HepG2 (cell line): Measurements from ENCODE around the gene SCN9A. TPM values are rescaled to one million over a fixed set of nuclear protein-coding genes. Genes with fewer than 3 reads are reported as not detected.

Source experiments
- CREM ChIP-seq, 2 experiments: sonication (generic) in 1 of 2; formaldehyde crosslinking in 1 of 2; IDR thresholded peaks; 2 replicates each; pipeline versions ENCODE4 v1.4.0 to v1.6.1; 2016 to 2020; ENCODE audit warnings: antibody characterized with exemption in 1 of 2, mild to moderate bottlenecking in 1 of 2, missing genetic modification reagents in 1 of 2
- E2F1 ChIP-seq: sonication (generic); formaldehyde crosslinking; IDR thresholded peaks from 2 replicates; pipeline ENCODE4 v1.5.0; 2020; ENCODE audit warnings: missing genetic modification reagents
- ELF4 ChIP-seq: sonication (generic); formaldehyde crosslinking; IDR thresholded peaks from 2 replicates; pipeline ENCODE4 v1.5.0; 2020; ENCODE audit warnings: missing genetic modification reagents, mild to moderate bottlenecking, moderate library complexity, borderline replicate concordance
- ERF ChIP-seq: IDR thresholded peaks from 2 replicates; pipeline ENCODE4 v1.6.1; 2018; ENCODE audit warnings: missing biosample characterization, missing genetic modification reagents
- FOXK1 ChIP-seq: sonication (generic); formaldehyde crosslinking; IDR thresholded peaks from 2 replicates; pipeline ENCODE4 v1.4.0; 2020; ENCODE audit warnings: low read depth, missing genetic modification reagents, borderline replicate concordance
- HCFC1 ChIP-seq: fragments of 150-350 bp; IDR thresholded peaks from 2 replicates; pipeline ENCODE4 v1.6.1; 2014; ENCODE audit warnings: low read depth, low read length
- NBN ChIP-seq: fragments of 450-650 bp; conservative IDR thresholded peaks from 2 replicates; pipeline ENCODE4 v1.6.1; 2017
- SAP130 ChIP-seq: IDR thresholded peaks from 2 replicates; pipeline ENCODE4 v1.6.1; 2016; ENCODE audit warnings: low read depth
- SNAPC5 ChIP-seq: sonication (generic); formaldehyde crosslinking; IDR thresholded peaks from 2 replicates; pipeline ENCODE4 v1.8.1; 2023; ENCODE audit warnings: mild to moderate bottlenecking, missing genetic modification reagents, borderline replicate concordance
- SPEN ChIP-seq: sonication (generic); formaldehyde crosslinking; IDR thresholded peaks from 2 replicates; pipeline ENCODE4 v1.5.1; 2020; ENCODE audit warnings: low read depth, mild to moderate bottlenecking, missing genetic modification reagents
- TRIM22 ChIP-seq: fragments of 450-650 bp; IDR thresholded peaks from 2 replicates; pipeline ENCODE4 v1.6.1; 2017
- ZNF274 ChIP-seq: sonication (generic); formaldehyde crosslinking; IDR thresholded peaks from 2 replicates; pipeline ENCODE4 v1.5.1; 2020; ENCODE audit warnings: mild to moderate bottlenecking, missing genetic modification reagents
- ZNF792 ChIP-seq: IDR thresholded peaks from 2 replicates; pipeline ENCODE4 v1.6.1; 2016
- polyA plus RNA-seq, 8 experiments: library from polyadenylated mRNA; depleted of rRNA in 3 of 8; stranded (reverse) in 7 of 8; unstranded in 1 of 8; fragments of >200 nt; fragmentation: Illumina TruSeq in 4 of 8; extraction: Trizol in 4 of 8; gene quantifications; 2 replicates each; pipeline versions ENCODE4 v1.2.1 to v1.2.3, GENCODE V29; 2011 to 2016; ENCODE audit warnings: low read depth in 4 of 8, missing spikeins in 1 of 8, mixed read lengths in 1 of 8; ENCODE audit not compliant: insufficient read depth in 1 of 8
- total RNA-seq, 5 experiments: library from RNA; depleted of rRNA; stranded (reverse); fragments of >200 nt; fragmentation: Illumina TruSeq; extraction: Trizol; gene quantifications; 2 replicates each; pipeline ENCODE4 v1.2.3, GENCODE V29; 2016; ENCODE audit warnings: low read depth in 1 of 5
- TF ChIP-seq, protein P1 (sequence below): sonication (generic); formaldehyde crosslinking; IDR thresholded peaks from 2 replicates; pipeline ENCODE4 v1.5.1; 2020; ENCODE audit warnings: mild to moderate bottlenecking, missing genetic modification reagents, moderate library complexity
- TF ChIP-seq, protein P2 (sequence below): sonication (generic); formaldehyde crosslinking; IDR thresholded peaks from 2 replicates; pipeline ENCODE4 v1.5.1; 2020; ENCODE audit warnings: missing genetic modification reagents, mild to moderate bottlenecking, borderline replicate concordance
- TF ChIP-seq, protein P3 (sequence below): sonication (generic); formaldehyde crosslinking; IDR thresholded peaks from 2 replicates; pipeline ENCODE4 v1.5.0; 2020; ENCODE audit warnings: missing genetic modification reagents, mild to moderate bottlenecking, borderline replicate concordance
- TF ChIP-seq, protein P4 (sequence below): sonication (generic); formaldehyde crosslinking; IDR thresholded peaks from 2 replicates; pipeline ENCODE4 v1.5.1; 2020; ENCODE audit warnings: missing genetic modification reagents, mild to moderate bottlenecking, borderline replicate concordance

SCN9A gene
- total and polyA plus RNA-seq, 2 of the 13 experiments (the other 11 are each of a cell fraction or from before 2014, with no cell fraction given), result 15.3 to 24.3 TPM

DNA sequence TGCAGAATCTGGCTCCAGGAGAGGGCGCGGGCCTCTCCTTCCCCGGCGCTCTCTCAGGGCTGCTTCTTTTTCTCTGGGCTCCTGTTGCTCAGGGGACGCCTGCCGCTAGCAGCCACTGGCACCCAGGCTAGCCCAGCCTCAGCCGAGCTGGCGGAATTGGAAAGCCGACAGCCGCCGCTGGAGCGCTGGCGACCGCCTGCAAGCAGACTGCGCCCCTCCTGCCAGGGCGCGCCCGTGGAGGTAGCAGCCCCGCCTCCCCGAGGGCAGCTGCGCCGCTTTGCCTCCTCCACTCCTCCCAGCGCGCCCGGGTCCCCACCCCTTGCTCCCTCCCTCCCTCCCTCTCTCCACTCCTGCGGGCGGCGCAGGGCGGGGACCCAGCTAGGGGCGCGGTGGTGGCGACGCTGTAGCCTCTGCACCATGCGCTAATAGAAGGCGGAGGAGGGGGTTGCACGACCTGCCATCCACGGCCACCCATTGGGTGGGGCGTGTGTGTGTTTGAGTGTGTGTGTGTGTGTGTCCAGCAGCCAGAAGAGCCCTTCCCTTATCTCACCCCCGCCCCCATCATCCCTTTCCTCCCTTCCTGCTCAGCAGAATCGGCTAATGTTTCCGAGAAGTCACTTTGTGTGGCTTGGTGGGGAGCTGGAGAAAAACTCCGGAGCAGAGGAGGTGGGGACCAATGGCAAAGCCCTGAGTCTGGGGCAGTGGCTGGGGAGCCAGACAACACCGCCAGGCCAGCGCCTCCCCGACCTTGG is at the start of gene SCN9A (continued):
- TF ChIP-seq, protein P1, sequence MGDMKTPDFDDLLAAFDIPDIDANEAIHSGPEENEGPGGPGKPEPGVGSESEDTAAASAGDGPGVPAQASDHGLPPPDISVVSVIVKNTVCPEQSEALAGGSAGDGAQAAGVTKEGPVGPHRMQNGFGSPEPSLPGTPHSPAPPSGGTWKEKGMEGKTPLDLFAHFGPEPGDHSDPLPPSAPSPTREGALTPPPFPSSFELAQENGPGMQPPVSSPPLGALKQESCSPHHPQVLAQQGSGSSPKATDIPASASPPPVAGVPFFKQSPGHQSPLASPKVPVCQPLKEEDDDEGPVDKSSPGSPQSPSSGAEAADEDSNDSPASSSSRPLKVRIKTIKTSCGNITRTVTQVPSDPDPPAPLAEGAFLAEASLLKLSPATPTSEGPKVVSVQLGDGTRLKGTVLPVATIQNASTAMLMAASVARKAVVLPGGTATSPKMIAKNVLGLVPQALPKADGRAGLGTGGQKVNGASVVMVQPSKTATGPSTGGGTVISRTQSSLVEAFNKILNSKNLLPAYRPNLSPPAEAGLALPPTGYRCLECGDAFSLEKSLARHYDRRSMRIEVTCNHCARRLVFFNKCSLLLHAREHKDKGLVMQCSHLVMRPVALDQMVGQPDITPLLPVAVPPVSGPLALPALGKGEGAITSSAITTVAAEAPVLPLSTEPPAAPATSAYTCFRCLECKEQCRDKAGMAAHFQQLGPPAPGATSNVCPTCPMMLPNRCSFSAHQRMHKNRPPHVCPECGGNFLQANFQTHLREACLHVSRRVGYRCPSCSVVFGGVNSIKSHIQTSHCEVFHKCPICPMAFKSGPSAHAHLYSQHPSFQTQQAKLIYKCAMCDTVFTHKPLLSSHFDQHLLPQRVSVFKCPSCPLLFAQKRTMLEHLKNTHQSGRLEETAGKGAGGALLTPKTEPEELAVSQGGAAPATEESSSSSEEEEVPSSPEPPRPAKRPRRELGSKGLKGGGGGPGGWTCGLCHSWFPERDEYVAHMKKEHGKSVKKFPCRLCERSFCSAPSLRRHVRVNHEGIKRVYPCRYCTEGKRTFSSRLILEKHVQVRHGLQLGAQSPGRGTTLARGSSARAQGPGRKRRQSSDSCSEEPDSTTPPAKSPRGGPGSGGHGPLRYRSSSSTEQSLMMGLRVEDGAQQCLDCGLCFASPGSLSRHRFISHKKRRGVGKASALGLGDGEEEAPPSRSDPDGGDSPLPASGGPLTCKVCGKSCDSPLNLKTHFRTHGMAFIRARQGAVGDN (CRISPR knock-in tag), result peak; percentile 97
- TF ChIP-seq E2F1 (CRISPR knock-in tag), result peak; percentile 64
- TF ChIP-seq, protein P2, sequence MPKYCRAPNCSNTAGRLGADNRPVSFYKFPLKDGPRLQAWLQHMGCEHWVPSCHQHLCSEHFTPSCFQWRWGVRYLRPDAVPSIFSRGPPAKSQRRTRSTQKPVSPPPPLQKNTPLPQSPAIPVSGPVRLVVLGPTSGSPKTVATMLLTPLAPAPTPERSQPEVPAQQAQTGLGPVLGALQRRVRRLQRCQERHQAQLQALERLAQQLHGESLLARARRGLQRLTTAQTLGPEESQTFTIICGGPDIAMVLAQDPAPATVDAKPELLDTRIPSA (CRISPR knock-in tag), result 0 out of 2 replicates have a peak, but pooled peaks have one; percentile 9
- TF ChIP-seq, protein P3, sequence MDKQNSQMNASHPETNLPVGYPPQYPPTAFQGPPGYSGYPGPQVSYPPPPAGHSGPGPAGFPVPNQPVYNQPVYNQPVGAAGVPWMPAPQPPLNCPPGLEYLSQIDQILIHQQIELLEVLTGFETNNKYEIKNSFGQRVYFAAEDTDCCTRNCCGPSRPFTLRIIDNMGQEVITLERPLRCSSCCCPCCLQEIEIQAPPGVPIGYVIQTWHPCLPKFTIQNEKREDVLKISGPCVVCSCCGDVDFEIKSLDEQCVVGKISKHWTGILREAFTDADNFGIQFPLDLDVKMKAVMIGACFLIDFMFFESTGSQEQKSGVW (CRISPR knock-in tag), result no peak
- peak; percentile 15; the same call in 1 of the 2 replicates for TF ChIP-seq ZNF274 (CRISPR knock-in tag)
- TF ChIP-seq HCFC1, result no peak
- peak; percentile 67 for TF ChIP-seq SPEN (CRISPR knock-in tag)
- TF ChIP-seq, protein P4, sequence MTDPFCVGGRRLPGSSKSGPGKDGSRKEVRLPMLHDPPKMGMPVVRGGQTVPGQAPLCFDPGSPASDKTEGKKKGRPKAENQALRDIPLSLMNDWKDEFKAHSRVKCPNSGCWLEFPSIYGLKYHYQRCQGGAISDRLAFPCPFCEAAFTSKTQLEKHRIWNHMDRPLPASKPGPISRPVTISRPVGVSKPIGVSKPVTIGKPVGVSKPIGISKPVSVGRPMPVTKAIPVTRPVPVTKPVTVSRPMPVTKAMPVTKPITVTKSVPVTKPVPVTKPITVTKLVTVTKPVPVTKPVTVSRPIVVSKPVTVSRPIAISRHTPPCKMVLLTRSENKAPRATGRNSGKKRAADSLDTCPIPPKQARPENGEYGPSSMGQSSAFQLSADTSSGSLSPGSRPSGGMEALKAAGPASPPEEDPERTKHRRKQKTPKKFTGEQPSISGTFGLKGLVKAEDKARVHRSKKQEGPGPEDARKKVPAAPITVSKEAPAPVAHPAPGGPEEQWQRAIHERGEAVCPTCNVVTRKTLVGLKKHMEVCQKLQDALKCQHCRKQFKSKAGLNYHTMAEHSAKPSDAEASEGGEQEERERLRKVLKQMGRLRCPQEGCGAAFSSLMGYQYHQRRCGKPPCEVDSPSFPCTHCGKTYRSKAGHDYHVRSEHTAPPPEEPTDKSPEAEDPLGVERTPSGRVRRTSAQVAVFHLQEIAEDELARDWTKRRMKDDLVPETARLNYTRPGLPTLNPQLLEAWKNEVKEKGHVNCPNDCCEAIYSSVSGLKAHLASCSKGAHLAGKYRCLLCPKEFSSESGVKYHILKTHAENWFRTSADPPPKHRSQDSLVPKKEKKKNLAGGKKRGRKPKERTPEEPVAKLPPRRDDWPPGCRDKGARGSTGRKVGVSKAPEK (CRISPR knock-in tag), result peak; percentile 91; the same call in 1 of the 2 replicates
- peak; percentile 3; the same call in 1 of the 2 replicates for TF ChIP-seq CREM (IDR thresholded peaks at IDR 0.05)
- TF ChIP-seq CREM (CRISPR knock-in tag; IDR thresholded peaks at IDR 0.05), result no peak
- TF ChIP-seq ZNF792 (CRISPR knock-in tag), result peak; percentile 87; the same call in 1 of the 2 replicates
- no peak for TF ChIP-seq TRIM22
- no peak for TF ChIP-seq ELF4 (CRISPR knock-in tag)
- TF ChIP-seq ERF, result peak; percentile 94
- peak; percentile 90 for TF ChIP-seq SAP130 (CRISPR knock-in tag)
- TF ChIP-seq NBN, result no peak
- 0 out of 2 replicates have a peak, but pooled peaks have one; percentile 43 for TF ChIP-seq FOXK1
- TF ChIP-seq SNAPC5, result no peak
